ENCODE results near the gene ARHGAP10. TPM values are rescaled to one million over a fixed set of nuclear protein-coding genes. Genes with fewer than 3 reads are reported as not detected.
"Not testable (repeated sequence)": the region's sequence is repeated elsewhere in the genome, so short reads cannot be mapped to it uniquely, and the experiment has no call there.

ARHGAP10 gene
- polyA plus RNA-seq, 1 donor from 2014 or later: 0.20 TPM

GRCh38 chr4:147975325-147975724 lies 243.4 kb downstream of the ARHGAP10 start:
- Mint-ChIP-seq H3K36me3 (peaks cover 3% of the 10 kb centered on the region), H3K27ac (no peak overlapping the region), H3K27me3 (no peaks in the 10 kb centered on the region), H3K4me1 (no peaks in the 10 kb centered on the region), H3K4me3 (no peak overlapping the region), H3K9me3 (peaks cover 0 to 4% (median 3%) of the 10 kb centered on the region in 3 donors)

DNA sequence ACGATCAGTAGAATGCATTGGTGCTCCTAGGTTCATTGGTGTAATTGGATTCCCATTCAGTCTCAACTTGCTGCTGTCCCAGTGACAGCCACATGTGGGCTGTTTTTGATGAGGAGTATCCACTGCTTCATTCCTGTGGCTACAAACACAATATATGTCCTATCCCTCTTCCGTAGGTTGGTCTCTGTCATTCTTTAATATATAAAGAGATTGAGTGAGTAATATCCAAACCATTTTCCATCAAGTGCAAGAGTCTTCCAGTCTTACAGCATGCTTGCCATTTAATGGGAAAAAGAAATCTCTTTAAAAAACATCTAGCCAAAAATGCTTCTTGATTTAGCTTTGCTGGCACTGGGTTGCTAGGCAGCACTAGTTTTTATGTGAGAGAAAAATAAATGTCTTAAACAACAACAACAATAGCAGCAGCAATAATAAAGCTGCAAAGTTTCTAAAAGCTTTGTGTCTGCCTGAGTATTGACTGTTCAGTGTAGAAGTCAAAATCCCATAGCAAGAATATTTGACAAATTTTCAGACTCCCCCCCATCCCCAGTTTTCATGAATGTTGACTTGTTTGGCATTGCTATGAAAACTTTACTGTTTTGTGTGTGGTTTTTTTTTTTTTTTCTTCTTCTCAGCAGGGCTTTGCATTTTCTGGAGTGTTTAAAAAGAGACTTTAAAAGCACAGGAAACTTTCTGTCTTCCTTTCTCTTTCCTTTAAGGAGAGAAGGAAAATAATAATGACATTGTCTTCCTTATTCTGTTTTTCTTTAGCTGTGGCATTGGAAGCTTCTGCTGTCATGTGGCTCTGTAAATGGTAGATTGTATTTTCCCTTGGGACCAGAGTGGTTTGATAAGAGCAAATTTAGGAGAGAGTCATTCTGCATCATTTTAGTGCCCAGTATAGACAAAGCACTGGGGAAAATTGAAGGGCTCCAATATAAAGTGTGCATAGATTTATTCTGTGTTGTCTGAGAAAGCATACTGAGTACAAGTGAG lies 244.3 kb downstream of the ARHGAP10 start:
- no peaks in the 10 kb centered on the region for H3K4me1 Mint-ChIP-seq
- no peak overlapping the region for H3K4me3 Mint-ChIP-seq
- no peak overlapping the region for H3K27ac Mint-ChIP-seq
- peaks cover 0 to 4% (median 3%) of the 10 kb centered on the region in 3 donors for H3K9me3 Mint-ChIP-seq
- no peaks in the 10 kb centered on the region for H3K27me3 Mint-ChIP-seq
- peaks cover 2% of the 10 kb centered on the region for H3K36me3 Mint-ChIP-seq

DNA sequence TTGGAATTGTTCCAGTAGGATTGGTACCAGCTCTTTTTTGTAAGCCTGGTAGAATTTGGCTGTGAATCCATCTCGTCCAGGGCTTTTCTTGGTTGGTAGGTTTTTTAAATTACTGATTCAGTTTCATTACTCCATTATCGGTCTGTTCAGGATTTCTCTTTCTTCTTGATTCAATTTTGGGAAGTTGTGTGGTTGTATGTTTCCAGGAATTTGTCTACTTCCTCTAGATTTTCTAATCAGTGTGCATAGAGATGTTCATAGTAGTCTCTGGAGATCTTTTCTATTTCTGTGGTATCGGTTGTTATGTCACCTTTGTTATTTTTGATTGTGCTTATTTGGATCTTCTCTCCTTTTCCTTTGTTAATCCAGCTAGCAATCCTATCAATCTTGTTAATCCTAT lies 248.7 kb downstream of the ARHGAP10 start:
- Mint-ChIP-seq H3K36me3 (peaks cover 2% of the 10 kb centered on the region), H3K4me1 (no peaks in the 10 kb centered on the region), H3K4me3 (no peak overlapping the region), H3K9me3 (peaks cover 0 to 3% (median 0%) of the 10 kb centered on the region in 3 donors), H3K27ac (no peak overlapping the region), H3K27me3 (peaks cover 6% of the 10 kb centered on the region)

DNA sequence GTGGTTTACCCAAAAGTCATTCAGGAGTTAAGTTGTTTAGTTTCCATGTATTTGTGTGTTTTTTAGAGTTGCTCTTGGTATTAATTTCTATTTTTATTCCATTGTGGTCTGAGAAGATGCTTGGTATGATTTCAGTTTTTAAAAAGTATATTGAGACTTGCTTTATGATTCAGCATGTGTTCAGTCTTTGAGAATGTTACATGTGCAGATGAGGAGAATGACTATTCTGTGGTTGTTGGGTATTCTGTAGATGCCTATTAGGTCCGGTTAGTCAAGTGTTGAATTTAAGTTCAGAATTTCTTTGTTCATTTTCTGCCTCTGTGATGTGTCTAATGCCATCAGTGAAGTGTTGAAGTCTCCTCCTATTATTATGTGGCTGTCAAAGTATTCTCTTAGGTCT lies 249.4 kb downstream of the ARHGAP10 start:
- Mint-ChIP-seq H3K9me3 (peaks cover 0 to 3% (median 0%) of the 10 kb centered on the region in 3 donors), H3K36me3 (peaks cover 2% of the 10 kb centered on the region), H3K4me1 (no peaks in the 10 kb centered on the region), H3K27me3 (peaks cover 8% of the 10 kb centered on the region), H3K27ac (no peak overlapping the region), H3K4me3 (no peak overlapping the region)

GRCh38 chr4:147984065-147984777 lies 252.3 kb downstream of the ARHGAP10 start:
- H3K9me3 Mint-ChIP-seq: no peaks in the 10 kb centered on the region
- H3K27ac Mint-ChIP-seq: peak overlapping the region in 1 of 3 donors; percentile 47
- H3K4me3 Mint-ChIP-seq: no peak overlapping the region
- peaks cover 9% of the 10 kb centered on the region for H3K27me3 Mint-ChIP-seq
- peaks cover 0 to 4% (median 0%) of the 10 kb centered on the region in 3 donors for H3K4me1 Mint-ChIP-seq
- H3K36me3 Mint-ChIP-seq: no peaks in the 10 kb centered on the region

- H3K36me3 Mint-ChIP-seq: no peaks in the 10 kb centered on the region
- H3K27ac Mint-ChIP-seq: no peak overlapping the region
Measured at GRCh38 chr4:147984778-147985138, 252.9 kb downstream of the ARHGAP10 start.

DNA sequence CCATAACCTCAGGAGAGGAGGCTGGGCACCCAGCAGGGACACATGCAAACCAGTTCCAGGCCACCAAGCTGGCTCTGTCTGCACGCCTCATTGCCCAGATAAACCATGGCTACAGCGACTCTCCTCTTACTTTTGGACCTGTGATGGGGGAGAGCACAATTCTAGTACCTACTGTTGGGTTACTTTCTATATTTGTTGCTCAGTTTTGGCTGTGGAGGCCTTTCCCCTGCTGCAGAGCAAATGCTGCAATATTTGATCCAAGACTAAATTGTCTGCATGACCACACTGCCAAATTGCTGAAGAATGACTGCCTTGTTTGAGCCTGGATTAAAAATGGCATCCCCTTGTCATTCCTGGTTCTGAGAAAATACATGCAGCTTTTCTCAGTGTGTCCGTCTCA lies 253.5 kb downstream of the ARHGAP10 start:
- no peaks in the 10 kb centered on the region for H3K9me3 Mint-ChIP-seq
- H3K4me1 Mint-ChIP-seq: peaks cover 0 to 4% (median 0%) of the 10 kb centered on the region in 3 donors
- H3K27me3 Mint-ChIP-seq: peaks cover 9% of the 10 kb centered on the region
- no peak overlapping the region for H3K4me3 Mint-ChIP-seq
- no peak overlapping the region for H3K27ac Mint-ChIP-seq
- no peaks in the 10 kb centered on the region for H3K36me3 Mint-ChIP-seq

More at GRCh38 chr4:147984778-147985138, 252.9 kb downstream of the ARHGAP10 start:
- H3K4me1 Mint-ChIP-seq: peaks cover 0 to 4% (median 0%) of the 10 kb centered on the region in 3 donors
- H3K27me3 Mint-ChIP-seq: peaks cover 9% of the 10 kb centered on the region
- no peak overlapping the region for H3K4me3 Mint-ChIP-seq
- no peaks in the 10 kb centered on the region for H3K9me3 Mint-ChIP-seq

DNA sequence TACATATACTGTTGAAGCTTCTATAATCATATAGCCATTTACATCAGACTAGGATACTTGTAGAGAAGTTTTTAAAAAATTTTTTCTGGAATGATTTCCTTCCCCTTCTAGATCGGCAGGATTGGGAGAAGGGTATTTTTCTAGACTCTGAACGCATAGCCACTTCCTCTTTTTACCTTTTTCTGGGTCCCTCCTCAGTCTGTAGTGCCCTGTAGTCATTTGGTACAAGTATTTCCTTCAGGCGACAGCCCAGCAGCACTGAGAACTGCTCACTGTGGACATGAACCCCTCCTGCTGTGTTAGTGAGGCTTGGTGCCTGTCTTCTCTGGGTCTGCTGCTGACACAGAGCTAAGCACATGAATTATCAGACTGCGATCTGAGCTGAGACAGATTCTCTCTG lies 255.4 kb downstream of the ARHGAP10 start:
- Mint-ChIP-seq H3K27ac (peak overlapping the region in 1 of 3 donors; percentile 38), H3K4me1 (peaks cover 0 to 4% (median 0%) of the 10 kb centered on the region in 3 donors), H3K27me3 (peaks cover 7% of the 10 kb centered on the region), H3K4me3 (no peak overlapping the region), H3K9me3 (no peaks in the 10 kb centered on the region), H3K36me3 (no peaks in the 10 kb centered on the region)

DNA sequence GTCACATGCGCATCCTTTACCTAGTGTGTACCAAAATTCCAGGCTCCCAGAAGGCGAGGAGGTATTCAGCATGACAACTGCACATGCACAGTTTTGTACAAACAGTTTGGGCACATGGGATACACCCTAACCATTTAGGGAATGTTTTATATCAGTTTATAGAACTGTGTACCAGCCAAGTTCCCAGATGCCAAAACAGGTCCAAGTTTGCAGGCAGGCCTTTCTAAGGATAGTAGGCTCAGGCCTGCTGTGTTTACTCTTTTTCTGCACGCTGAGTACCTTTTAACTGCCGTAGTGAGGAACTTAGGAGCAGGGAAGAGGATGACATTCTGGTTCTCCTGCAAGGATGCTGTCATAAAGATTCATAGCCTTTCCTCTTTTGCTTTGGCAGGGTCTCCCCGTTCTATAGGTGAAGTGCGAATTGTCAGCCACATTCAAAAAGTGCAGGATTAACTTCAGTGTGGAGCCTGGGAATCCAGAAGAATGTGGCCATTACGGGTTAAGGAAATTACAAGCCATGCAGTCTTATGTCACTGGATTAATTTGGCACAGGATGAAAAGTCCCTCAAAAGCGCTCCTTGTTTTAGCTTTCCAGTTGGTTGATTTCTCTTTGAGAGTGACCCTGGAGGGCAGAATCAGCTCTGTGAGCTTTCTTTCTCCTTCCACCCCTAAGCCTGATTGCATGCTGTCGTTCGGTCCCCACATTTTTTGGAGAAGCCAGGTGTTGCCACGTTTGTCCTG lies 259.8 kb downstream of the ARHGAP10 start:
- peaks cover 0 to 4% (median 0%) of the 10 kb centered on the region in 3 donors for H3K4me1 Mint-ChIP-seq
- H3K4me3 Mint-ChIP-seq: no peak overlapping the region
- no peaks in the 10 kb centered on the region for H3K9me3 Mint-ChIP-seq
- peaks cover 1% of the 10 kb centered on the region for H3K27me3 Mint-ChIP-seq
- no peak overlapping the region for H3K27ac Mint-ChIP-seq
- H3K36me3 Mint-ChIP-seq: no peaks in the 10 kb centered on the region

DNA sequence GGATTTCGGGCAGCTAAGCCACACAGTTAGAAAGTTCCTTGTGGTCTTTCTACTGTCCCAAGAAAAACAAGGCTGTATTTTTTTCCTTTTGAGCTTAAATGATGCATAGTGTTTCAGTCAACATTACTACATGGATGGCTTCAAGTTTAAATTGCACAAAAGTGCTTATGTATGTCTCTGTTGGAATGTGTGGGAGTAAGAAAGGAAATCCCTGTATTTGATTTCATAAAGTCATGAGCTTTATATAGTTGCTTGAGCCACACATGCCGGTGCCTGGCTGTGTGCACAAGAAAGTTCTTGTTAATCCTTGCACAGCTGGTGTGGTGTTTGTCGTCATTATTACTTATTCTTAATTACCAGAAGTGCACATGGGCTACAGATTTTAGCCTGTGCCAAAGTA lies 262.2 kb downstream of the ARHGAP10 start:
- Mint-ChIP-seq H3K4me1 (no peaks in the 10 kb centered on the region), H3K9me3 (no peaks in the 10 kb centered on the region), H3K27ac (no peak overlapping the region), H3K36me3 (no peaks in the 10 kb centered on the region), H3K27me3 (no peaks in the 10 kb centered on the region), H3K4me3 (no peak overlapping the region)

DNA sequence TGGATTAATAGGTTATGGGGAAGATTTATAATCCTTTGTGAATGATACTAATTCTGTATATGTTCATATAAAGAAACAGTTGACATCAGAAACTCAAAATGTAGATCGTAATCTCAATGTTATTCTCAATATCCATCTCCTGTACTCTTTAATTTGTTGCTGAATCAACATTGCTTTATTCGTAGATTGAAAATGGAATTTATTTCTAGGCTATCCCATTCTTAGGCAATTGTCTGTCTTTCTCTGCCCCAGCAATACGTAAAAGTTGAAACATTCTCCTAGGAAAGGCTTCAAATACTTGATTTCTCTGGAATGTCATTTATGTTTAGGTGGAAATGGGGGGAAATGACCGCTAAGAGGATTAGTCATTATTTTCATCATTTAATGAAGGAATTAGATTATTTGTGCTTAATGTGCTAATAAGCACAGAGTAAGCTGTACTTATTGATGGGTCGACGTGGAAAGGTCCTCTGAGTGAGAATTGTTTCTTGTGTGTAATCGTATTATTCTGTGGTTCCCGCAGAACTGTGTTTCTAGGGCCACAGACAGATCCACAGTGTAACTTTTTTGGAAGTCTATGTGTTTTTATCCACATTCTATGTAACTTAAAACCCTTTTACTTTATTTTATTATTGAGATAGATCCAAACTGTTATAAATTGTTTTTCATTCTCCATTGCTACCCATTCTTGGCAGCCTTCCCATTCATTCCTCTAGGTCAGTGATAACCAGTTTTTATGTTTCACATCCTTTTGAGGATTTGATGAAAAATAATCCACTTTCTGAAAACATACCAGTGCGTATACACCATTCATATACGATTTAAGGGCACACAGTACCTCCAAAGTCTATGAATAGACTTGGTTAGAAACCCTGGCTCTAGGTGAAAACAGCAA lies 262.9 kb downstream of the ARHGAP10 start:
- Mint-ChIP-seq H3K27ac (no peak overlapping the region), H3K4me1 (no peaks in the 10 kb centered on the region), H3K9me3 (no peaks in the 10 kb centered on the region), H3K36me3 (no peaks in the 10 kb centered on the region), H3K4me3 (no peak overlapping the region), H3K27me3 (no peaks in the 10 kb centered on the region)

GRCh38 chr4:147996859-147997258 lies 265.0 kb downstream of the ARHGAP10 start:
- no peaks in the 10 kb centered on the region for H3K36me3 Mint-ChIP-seq
- no peak overlapping the region for H3K4me3 Mint-ChIP-seq
- no peaks in the 10 kb centered on the region for H3K9me3 Mint-ChIP-seq
- no peak overlapping the region for H3K27ac Mint-ChIP-seq
- no peaks in the 10 kb centered on the region for H3K4me1 Mint-ChIP-seq
- no peaks in the 10 kb centered on the region for H3K27me3 Mint-ChIP-seq

DNA sequence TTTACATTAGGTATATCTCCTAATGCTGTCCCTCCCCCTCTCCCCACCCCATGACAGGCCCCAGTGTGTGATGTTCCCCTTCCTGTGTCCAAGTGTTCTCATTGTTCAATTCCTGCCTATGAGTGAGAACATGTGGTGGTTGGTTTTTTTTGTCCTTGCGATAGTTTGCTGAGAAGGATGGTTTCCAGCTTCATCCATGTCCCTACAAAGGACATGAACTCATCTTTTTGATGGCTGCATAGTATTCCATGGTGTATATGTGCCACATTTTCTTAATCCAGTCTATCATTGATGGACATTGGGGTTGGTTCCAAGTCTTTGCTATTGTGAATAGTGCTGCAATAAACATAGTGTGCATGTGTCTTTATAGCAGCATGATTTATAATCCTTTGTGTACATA lies 268.1 kb downstream of the ARHGAP10 start:
- H3K36me3 Mint-ChIP-seq, H3K4me3 Mint-ChIP-seq, H3K27me3 Mint-ChIP-seq, H3K9me3 Mint-ChIP-seq, H3K4me1 Mint-ChIP-seq, H3K27ac Mint-ChIP-seq: not testable (repeated sequence)

GRCh38 chr4:148004228-148004857 lies 272.5 kb downstream of the ARHGAP10 start:
- Mint-ChIP-seq H3K4me1 (no peaks in the 10 kb centered on the region), H3K27me3 (peaks cover 2% of the 10 kb centered on the region), H3K36me3 (no peaks in the 10 kb centered on the region), H3K4me3 (no peak overlapping the region), H3K9me3 (no peaks in the 10 kb centered on the region), H3K27ac (no peak overlapping the region)
